HS-5 (cell line): ENCODE results near the gene IVL.

ENCODE experiments used
- DNase-seq: peaks from one replicate; pipeline ENCODE4 v3.0.0-alpha.2; 2012; ENCODE audit warnings: low read depth

IVL gene

DNA sequence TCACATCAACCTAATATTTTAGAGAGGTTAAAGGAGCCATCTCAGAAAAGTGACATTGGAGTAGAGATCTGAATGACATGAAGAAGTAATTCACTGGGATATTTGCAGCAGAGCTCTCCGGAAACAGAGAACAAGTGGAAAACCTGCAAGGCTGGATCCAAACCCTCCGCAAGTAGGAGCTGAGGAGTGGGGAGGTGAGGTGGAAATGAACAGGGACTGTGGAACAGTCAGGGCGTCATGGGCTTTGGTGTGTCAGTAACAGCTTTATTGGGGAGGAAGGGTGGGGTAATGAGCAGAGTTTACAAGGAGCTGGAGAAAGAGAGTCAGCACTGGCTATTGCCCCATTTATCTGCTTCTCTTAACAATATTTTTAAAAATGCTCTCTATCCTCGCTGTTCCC lies 9.3 kb upstream of the IVL start:
- DNase-seq, result no peak

GRCh38 chr1:152899883-152900282 lies 8.5 kb upstream of the IVL start:
- no peak for DNase-seq

DNA sequence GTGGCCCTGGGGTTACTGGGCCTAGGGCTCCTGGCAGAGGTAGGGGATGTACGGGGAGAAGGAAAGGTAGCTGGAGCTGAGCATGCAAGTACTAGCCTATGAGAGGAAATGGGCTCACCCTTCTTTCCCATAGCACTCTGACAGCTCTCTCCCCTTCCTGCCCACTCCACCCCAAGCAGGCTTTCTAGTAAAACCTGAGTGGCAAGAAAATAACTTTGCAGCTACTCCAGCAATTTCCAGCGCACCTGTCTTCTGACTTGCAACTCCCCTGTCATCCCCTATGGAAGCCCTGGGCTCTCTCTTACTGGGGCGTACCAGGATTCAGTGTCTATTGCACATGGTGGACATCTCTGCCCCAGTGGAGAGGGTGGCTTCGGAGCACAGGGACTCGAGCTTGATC lies 6.7 kb upstream of the IVL start:
- DNase-seq, result no peak

- no peak for DNase-seq
These were observed 5.7 kb upstream of the IVL start for GRCh38 chr1:152902636-152903035.

GRCh38 chr1:152904688-152905440 lies 3.5 kb upstream of the IVL start:
- no peak for DNase-seq

GRCh38 chr1:152906023-152906565 lies 2.3 kb upstream of the IVL start:
- peak; percentile 99 for DNase-seq

DNA sequence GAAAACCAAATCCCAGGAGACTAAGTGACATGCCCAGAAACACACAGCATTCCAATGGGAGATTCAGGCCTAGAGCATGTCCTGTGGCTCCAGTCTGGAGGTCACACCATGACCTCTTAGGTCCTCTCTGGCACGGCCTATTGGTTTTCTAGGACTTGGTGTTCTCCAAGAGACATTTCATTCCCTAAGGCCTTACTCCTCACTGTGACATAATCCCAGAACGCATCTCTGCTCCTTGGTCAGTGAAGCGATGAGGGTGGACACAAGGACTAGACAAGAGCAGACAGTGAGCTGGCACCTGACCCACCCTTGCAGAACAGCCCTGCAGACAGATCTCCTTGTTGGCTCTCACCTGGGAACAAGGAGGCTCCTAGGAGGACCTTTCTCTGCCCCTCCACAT lies 860 bp downstream of the IVL start:
- DNase-seq, result no peak

- DNase-seq, result no peak
These were observed 4.1 kb downstream of the IVL start for GRCh38 chr1:152912471-152912870.

GRCh38 chr1:152912900-152913299 lies 4.6 kb downstream of the IVL start:
- no peak for DNase-seq

GRCh38 chr1:152917794-152918193 lies 9.4 kb downstream of the IVL start:
- DNase-seq, result no peak

DNA sequence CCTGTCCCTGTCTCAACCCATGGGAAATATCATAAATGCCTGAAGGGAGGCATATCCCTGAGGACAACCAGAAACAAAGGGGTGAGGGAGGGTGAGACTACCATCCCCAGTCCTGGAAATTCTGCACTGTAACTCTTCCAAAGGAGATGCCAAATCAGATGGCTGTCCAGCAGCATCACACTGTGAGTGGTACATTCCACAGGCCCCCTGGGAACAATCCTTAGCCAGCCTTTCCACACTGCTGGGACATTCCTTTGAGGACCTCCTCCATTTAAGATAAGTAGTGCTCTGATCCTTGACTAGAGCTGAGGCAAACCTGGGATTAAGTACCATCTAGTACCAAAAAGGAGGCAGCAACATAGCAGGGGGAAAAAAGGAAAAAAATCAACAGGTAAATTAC lies 10.7 kb downstream of the IVL start:
- no peak for DNase-seq

- no peak for DNase-seq
These were observed 15.8 kb downstream of the IVL start for GRCh38 chr1:152924191-152924590.

- DNase-seq, result peak; percentile 39
These were observed 17.7 kb downstream of the IVL start for GRCh38 chr1:152926091-152926490.

- no peak for DNase-seq
These were observed 20.3 kb downstream of the IVL start for GRCh38 chr1:152928671-152929070.

DNA sequence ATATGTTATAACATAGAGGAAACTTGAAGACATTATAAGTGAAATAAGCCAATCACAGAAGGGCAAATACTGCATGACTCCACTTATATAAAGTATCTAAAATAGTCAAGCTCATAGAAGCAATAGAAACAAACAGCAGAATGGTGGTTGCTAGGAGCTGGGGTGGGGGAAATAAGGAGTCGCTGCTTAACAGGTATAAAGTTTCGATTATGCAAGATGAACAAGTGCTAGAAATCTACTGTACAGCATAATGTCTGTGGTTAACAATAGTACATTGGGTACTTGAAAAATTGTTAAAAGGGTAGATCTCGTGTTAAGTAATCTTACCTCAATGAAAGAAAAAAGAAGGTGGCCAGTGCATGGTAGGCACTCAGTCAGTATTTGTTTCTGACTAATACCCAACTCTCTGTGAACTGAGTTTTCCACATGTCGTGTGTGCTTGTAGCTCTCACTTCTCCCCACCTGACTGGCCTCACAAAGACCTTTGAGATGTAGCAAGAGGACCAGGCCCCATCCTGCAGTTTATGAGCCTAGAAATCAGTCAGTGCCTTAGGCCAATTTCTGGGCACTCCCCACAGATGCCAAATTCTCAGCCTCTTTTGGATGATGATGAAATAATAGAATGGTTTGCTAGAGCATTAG lies 23.9 kb downstream of the IVL start:
- no peak for DNase-seq

DNA sequence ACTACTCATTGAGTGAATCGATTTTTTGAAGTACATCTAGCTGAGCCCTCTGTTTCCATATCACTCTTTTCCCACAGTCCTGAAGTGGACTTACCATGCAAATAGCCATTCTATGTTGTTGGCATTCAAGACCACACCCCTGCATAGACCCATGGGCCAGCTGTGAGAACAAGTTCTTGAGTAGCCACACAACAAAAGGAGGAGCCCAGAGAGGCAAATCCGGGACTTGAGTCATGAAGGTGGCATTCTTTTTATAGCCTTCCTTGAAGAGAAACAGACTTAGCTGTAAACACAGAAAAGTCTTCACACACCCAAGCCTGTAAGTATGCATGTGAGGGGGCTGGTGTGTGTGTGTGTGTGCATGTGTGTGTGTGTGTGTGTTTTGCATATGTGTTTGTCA lies 24.9 kb downstream of the IVL start:
- no peak for DNase-seq

DNA sequence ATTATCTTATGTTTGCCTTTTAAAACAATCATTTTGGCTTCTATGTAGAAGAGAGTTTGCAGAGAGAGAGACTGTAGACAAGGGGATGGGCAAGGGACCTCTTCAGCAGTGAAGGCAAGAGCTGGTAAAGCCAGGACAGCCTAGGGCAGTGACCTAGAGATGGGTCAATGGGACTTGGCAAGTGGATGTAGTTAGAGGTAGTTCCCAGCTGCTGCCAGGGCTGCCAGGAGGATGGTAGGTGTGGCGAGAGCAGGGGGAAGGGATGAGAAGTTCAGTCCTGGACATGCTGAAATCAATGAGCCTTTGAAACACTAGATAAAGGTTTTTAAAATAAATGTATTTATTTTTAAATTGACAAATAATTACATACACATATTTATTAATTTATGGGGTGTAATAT lies 32.3 kb downstream of the IVL start:
- DNase-seq, result no peak

- no peak for DNase-seq
These were observed 32.8 kb downstream of the IVL start for GRCh38 chr1:152941037-152941711.

DNA sequence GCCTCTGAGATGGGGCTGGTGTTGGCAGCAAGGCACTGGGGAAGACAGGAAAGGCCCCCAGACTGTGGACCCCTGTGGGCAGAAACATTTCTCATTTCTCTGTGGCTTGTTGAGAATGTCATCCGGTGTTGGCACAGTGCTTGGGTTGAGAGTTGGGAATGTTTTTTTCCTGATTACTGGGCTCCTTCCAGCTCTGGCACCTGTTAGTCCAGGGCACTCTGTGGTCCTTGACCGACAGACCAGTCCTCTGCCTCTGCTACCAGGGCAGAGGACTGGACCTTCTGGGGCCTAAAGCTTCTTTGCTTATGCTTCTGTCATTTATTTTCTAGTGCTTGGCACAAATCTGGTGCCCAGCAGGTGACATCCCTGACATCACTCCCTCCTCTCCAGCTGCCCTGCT lies 33.8 kb downstream of the IVL start:
- no peak for DNase-seq

- no peak for DNase-seq
These were observed 37.9 kb downstream of the IVL start for GRCh38 chr1:152946248-152946647.

DNA sequence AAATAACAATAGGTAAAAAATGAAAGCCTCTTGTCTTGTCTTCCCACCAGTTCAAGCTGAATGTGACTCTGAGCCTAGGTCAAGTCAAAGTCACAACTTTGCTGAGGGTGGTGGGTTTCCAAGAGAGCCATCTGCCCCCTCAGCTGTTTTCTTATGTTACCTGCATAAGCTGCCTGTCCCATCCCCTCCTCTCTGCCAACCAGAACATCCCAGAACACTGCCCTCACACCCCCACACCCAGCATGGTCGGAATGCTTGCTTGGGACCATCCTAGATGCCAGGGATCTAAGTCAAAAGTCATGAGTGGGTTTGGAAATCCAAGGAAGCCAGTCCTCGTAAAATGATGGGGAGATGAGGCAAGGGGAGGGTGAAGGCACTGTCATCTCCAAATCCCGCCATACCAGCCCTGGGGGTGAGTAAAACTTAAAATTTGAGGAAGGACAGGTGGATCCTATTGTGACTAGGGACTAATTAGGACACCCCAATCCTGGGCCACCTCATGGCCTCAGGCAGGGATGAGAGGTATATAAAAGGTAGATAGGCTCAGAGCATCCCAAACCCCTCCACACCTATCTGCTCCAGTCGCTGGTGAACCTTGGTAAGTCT lies 38.4 kb downstream of the IVL start, which contains the start of gene SPRR5:
Gene SPRR5 (plus strand): TSS at position 556 of the 606 bp plus-strand sequence. CDS start 1,349 bp downstream, outside the sequence.
- DNase-seq, result no peak

DNA sequence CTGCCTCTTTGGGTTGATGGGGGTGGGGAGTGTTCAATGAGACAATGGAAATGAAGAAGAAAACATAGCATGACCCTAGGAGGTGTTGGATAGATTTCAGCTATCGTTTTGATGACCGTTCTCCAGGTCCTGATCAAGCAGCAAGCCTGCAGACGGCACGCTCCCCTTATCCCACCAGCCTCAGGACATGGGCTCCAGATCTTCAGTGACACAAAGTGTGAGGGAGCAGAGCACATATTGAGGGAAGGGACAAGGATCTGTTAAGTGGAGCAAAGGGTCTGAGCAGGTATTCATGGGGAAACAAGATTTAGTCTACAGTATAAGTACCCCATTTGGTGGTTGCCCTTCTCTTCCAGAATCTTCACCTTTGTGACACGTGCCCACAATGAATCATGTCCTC lies 43.4 kb downstream of the IVL start:
- DNase-seq, result no peak

DNA sequence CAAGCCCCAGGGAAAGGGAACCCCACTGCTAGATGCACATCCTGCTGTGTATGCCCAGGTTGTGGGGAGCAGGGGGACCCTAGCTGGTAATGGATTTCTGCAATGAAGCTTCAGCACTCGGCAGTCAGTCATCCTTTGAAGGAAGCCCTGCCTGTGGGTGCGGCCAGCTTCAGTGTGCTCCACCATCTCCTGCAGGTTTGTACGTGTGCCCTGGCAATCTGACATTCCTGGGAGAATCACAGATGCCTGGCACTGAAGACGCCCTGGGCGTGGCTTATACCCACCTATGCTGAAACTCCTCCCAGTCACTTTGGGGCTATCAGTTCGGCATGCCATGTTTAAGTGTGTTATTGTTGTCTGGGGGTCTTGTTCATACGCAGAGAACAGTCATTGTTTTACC lies 45.4 kb downstream of the IVL start:
- no peak for DNase-seq
